DND-41 (cell line): Measurements from ENCODE around the gene JPH3.

Experiments
- EZH2 ChIP-seq: IDR thresholded peaks from 3 replicates; pipeline ENCODE4 v1.6.1; 2012; ENCODE audit warnings: borderline replicate concordance, low read depth, mild to moderate bottlenecking, moderate library complexity, low read length, inconsistent platforms; ENCODE audit not compliant: severe bottlenecking
- TF ChIP-seq, protein P1 (sequence below): IDR thresholded peaks from 2 replicates; pipeline ENCODE4 v1.5.1; 2012; ENCODE audit warnings: borderline replicate concordance, low read length, moderate library complexity, mild to moderate bottlenecking; ENCODE audit not compliant: poor library complexity, severe bottlenecking; ENCODE audit errors: extremely low read depth

DNA sequence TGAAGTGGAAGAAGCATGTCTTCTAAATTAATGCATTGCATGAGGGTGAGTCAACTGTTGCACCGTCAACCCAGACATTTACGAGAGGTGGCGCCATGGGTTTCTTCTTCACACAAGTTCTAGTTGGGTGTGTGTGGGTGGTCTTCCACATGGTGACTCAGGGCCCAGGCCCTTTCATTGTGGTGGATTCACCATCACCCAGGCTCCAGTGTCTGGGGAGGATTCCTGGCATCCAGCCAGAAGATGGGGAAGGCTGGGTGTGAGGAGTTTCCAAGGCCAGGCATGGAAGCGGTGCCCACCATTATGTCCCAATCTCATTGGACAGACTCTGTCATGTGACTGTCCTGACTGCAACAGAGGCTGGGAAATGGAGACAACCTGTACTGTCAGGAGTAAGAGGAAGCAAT is 21.4 kb upstream of the JPH3 start:
- TF ChIP-seq, protein P1, sequence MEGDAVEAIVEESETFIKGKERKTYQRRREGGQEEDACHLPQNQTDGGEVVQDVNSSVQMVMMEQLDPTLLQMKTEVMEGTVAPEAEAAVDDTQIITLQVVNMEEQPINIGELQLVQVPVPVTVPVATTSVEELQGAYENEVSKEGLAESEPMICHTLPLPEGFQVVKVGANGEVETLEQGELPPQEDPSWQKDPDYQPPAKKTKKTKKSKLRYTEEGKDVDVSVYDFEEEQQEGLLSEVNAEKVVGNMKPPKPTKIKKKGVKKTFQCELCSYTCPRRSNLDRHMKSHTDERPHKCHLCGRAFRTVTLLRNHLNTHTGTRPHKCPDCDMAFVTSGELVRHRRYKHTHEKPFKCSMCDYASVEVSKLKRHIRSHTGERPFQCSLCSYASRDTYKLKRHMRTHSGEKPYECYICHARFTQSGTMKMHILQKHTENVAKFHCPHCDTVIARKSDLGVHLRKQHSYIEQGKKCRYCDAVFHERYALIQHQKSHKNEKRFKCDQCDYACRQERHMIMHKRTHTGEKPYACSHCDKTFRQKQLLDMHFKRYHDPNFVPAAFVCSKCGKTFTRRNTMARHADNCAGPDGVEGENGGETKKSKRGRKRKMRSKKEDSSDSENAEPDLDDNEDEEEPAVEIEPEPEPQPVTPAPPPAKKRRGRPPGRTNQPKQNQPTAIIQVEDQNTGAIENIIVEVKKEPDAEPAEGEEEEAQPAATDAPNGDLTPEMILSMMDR = no peak
- TF ChIP-seq EZH2 = no peak
